HL-60 (cell line): ENCODE data around the gene IFNA5.
A peak's percentile ranks its signal among the peaks of the same experiment; 100 is the strongest.

Experiments
- DNase-seq, 2 experiments: peaks; one replicate each; pipeline ENCODE4 v3.0.0-alpha.2; 2010 to 2020; ENCODE audit warnings: low read depth in 1 of 2, low spot score in 1 of 2
- H3K27ac ChIP-seq: fragments of 250-450 bp; sonication (Bioruptor Pico); replicated peaks from 2 replicates; pipeline ENCODE4 v1.5.1; 2020; ENCODE audit warnings: mild to moderate bottlenecking, moderate library complexity
- H3K27me3 ChIP-seq: fragments of 250-450 bp; sonication (Bioruptor Pico); 2 replicates; pipeline ENCODE4 v1.5.1; 2021; ENCODE audit warnings: mild to moderate bottlenecking, moderate library complexity; ENCODE audit not compliant: insufficient read depth, poor library complexity, severe bottlenecking
- H3K4me3 ChIP-seq: replicated peaks from 2 replicates; pipeline ENCODE4 v1.5.1; 2011; ENCODE audit warnings: mild to moderate bottlenecking, control low read depth, low read length; ENCODE audit not compliant: insufficient read depth
- GABPA ChIP-seq: IDR thresholded peaks from 2 replicates; pipeline ENCODE4 v1.6.1; 2012; ENCODE audit warnings: low read depth
- POLR2AphosphoS5 ChIP-seq: IDR thresholded peaks from 2 replicates; pipeline ENCODE4 v1.6.1; 2012; ENCODE audit warnings: low read depth
- SPI1 ChIP-seq: IDR thresholded peaks from 2 replicates; pipeline ENCODE4 v1.6.1; 2012; ENCODE audit warnings: low read depth, mild to moderate bottlenecking, borderline replicate concordance
- TF ChIP-seq, protein P1 (sequence below): IDR thresholded peaks from 2 replicates; pipeline ENCODE4 v1.6.1; 2012; ENCODE audit warnings: low read depth; ENCODE audit not compliant: insufficient replicate concordance
- TF ChIP-seq, protein P2 (sequence below): IDR thresholded peaks from one replicate; pipeline ENCODE4 v1.5.1; 2011; ENCODE audit warnings: low read length, control low read depth, inconsistent platforms; ENCODE audit not compliant: insufficient read depth

The IFNA5 gene

DNA sequence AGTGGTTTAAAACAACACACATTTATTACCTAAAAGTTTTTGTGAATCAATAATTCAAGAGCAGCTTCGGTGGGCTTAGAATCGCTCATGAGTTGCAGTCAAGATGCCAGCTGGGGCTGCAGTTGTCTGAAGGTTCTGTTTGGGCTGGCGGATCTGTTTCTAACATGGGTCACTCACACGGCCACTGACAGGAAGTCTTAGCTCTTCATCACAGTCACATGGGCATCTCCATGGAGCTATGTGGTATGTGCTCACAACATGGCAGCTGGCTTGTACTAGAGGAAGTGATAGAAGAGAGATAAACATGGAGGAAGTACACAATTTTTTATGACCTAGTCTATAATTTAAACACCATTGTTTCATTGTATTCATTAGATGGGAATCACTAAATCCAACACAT is 18.9 kb upstream of the IFNA5 start:
- peak in 1 of 2 experiments; percentile 11 for DNase-seq
- Histone ChIP-seq H3K4me3 (no peak overlapping the region), H3K27ac (no peak overlapping the region), H3K27me3 (no peaks in the 10 kb centered on the region)
- no peak for TF ChIP-seq SPI1
- no peak for TF ChIP-seq POLR2AphosphoS5
- TF ChIP-seq, protein P1, sequence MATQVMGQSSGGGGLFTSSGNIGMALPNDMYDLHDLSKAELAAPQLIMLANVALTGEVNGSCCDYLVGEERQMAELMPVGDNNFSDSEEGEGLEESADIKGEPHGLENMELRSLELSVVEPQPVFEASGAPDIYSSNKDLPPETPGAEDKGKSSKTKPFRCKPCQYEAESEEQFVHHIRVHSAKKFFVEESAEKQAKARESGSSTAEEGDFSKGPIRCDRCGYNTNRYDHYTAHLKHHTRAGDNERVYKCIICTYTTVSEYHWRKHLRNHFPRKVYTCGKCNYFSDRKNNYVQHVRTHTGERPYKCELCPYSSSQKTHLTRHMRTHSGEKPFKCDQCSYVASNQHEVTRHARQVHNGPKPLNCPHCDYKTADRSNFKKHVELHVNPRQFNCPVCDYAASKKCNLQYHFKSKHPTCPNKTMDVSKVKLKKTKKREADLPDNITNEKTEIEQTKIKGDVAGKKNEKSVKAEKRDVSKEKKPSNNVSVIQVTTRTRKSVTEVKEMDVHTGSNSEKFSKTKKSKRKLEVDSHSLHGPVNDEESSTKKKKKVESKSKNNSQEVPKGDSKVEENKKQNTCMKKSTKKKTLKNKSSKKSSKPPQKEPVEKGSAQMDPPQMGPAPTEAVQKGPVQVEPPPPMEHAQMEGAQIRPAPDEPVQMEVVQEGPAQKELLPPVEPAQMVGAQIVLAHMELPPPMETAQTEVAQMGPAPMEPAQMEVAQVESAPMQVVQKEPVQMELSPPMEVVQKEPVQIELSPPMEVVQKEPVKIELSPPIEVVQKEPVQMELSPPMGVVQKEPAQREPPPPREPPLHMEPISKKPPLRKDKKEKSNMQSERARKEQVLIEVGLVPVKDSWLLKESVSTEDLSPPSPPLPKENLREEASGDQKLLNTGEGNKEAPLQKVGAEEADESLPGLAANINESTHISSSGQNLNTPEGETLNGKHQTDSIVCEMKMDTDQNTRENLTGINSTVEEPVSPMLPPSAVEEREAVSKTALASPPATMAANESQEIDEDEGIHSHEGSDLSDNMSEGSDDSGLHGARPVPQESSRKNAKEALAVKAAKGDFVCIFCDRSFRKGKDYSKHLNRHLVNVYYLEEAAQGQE, result no peak
- TF ChIP-seq GABPA, result no peak
- TF ChIP-seq, protein P2, sequence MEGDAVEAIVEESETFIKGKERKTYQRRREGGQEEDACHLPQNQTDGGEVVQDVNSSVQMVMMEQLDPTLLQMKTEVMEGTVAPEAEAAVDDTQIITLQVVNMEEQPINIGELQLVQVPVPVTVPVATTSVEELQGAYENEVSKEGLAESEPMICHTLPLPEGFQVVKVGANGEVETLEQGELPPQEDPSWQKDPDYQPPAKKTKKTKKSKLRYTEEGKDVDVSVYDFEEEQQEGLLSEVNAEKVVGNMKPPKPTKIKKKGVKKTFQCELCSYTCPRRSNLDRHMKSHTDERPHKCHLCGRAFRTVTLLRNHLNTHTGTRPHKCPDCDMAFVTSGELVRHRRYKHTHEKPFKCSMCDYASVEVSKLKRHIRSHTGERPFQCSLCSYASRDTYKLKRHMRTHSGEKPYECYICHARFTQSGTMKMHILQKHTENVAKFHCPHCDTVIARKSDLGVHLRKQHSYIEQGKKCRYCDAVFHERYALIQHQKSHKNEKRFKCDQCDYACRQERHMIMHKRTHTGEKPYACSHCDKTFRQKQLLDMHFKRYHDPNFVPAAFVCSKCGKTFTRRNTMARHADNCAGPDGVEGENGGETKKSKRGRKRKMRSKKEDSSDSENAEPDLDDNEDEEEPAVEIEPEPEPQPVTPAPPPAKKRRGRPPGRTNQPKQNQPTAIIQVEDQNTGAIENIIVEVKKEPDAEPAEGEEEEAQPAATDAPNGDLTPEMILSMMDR, result no peak

DNA sequence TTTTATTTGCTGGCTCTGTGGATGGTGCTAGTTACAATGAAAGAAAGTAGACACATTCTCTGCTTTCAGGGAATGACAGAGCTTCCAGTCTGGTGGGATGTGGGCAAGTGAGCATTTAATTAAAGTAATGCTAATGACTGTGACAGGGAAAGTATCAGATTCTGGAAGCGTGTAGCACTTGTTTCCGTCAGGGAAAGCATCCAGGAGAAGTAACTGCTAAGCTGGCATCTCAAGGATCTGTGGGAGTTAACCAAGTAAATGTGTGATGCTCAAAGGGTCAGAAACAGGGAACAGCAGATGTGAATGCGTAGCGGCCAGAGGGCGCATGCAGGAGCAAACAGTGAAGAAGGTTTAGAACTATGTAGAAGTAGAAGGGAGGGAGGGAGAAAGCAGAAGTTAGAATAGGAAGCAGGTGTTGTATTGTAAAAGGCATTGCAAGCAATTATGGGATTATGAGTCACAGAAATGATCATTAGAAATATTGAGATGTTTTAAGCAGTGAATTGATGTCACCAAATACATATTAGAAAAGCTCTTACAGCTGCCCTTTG is 17.9 kb upstream of the IFNA5 start:
- TF ChIP-seq SPI1, result no peak
- no peak for TF ChIP-seq POLR2AphosphoS5
- TF ChIP-seq GABPA, result no peak
- TF ChIP-seq, protein P2, result no peak
- TF ChIP-seq, protein P1, result no peak
- peak in 1 of 2 experiments; percentile 43 for DNase-seq
- Histone ChIP-seq H3K27me3 (no peaks in the 10 kb centered on the region), H3K27ac (no peak overlapping the region), H3K4me3 (no peak overlapping the region)

DNA sequence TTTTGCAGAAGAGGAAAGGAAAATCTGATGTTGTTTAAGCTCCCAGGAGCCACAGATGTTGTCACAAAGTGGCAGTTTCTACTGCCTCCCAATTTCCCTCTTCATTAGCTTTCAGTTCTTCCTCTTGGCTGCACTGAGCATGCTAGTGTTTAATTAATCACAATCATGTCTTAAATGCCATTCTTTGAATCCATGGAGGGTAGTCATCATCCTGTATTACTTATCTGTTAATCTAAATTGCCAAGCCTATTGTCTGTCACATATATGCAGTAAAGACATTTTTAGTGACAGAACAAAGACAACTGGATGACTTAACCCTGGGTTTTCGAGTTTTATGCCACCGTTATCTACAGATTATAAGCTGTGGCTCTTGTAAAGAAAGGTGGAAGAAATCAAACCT is 15.4 kb upstream of the IFNA5 start:
- DNase-seq, result no peak
- no peak overlapping the region for H3K27ac ChIP-seq
- no peaks in the 10 kb centered on the region for H3K27me3 ChIP-seq
- no peak overlapping the region for H3K4me3 ChIP-seq
- TF ChIP-seq GABPA (no peak), POLR2AphosphoS5 (no peak)
- TF ChIP-seq, protein P1, result no peak
